ENCODE data around the gene SV2B. TPM values are rescaled to one million over a fixed set of nuclear protein-coding genes. Genes with fewer than 3 reads are reported as not detected.

Gene SV2B
- total RNA-seq, 4 donors from 2014 or later, result 0.23 to 2.2 (median 0.62) TPM

GRCh38 chr15:91192285-91192684 lies 92.2 kb downstream of the SV2B start:
- no peaks in the 10 kb centered on the region for H3K4me1 ChIP-seq
- TF ChIP-seq POLR2AphosphoS5 (IDR thresholded peaks at IDR 0.05), result no peak
- no peak for TF ChIP-seq EP300 (IDR thresholded peaks at IDR 0.05)
- no peak for TF ChIP-seq CTCF (IDR thresholded peaks at IDR 0.05)
- TF ChIP-seq POLR2A (IDR thresholded peaks at IDR 0.05), result no peak
- H3K4me3 ChIP-seq, result no peak overlapping the region
- no peak overlapping the region for H3K27ac ChIP-seq
- H3K36me3 ChIP-seq, result no peaks in the 10 kb centered on the region
- H3K9me3 ChIP-seq, result no peaks in the 10 kb centered on the region
- WGBS, result 81% methylated on average over 1 of the region's 1 CpG
- H3K27me3 ChIP-seq, result no peaks in the 10 kb centered on the region
- no peak for DNase-seq (ENCODE audit: low spot score in 2 of 2)

- H3K27ac ChIP-seq, result no peak overlapping the region
- H3K4me1 ChIP-seq, result no peaks in the 10 kb centered on the region
- H3K27me3 ChIP-seq, result no peaks in the 10 kb centered on the region
- H3K9me3 ChIP-seq, result no peaks in the 10 kb centered on the region
- no peak for DNase-seq (ENCODE audit: low spot score in 2 of 2)
- WGBS, result 88% methylated on average over 11 of the region's 11 CpGs
- no peaks in the 10 kb centered on the region for H3K36me3 ChIP-seq
- H3K4me3 ChIP-seq, result no peak overlapping the region
- TF ChIP-seq CTCF (IDR thresholded peaks at IDR 0.05) (no peak), POLR2A (IDR thresholded peaks at IDR 0.05) (no peak), EP300 (IDR thresholded peaks at IDR 0.05) (no peak), POLR2AphosphoS5 (IDR thresholded peaks at IDR 0.05) (no peak)
Measured at GRCh38 chr15:91192690-91193377, 92.8 kb downstream of the SV2B start.

GRCh38 chr15:91193378-91193720 lies 93.3 kb downstream of the SV2B start:
- no peak overlapping the region for H3K4me3 ChIP-seq
- 48% methylated on average over 2 of the region's 2 CpGs for WGBS
- H3K27me3 ChIP-seq, result no peaks in the 10 kb centered on the region
- H3K4me1 ChIP-seq, result no peaks in the 10 kb centered on the region
- no peaks in the 10 kb centered on the region for H3K36me3 ChIP-seq
- H3K27ac ChIP-seq, result no peak overlapping the region
- no peak for DNase-seq (ENCODE audit: low spot score in 2 of 2)
- no peak for TF ChIP-seq POLR2AphosphoS5 (IDR thresholded peaks at IDR 0.05)
- no peak for TF ChIP-seq CTCF (IDR thresholded peaks at IDR 0.05)
- TF ChIP-seq POLR2A (IDR thresholded peaks at IDR 0.05), result no peak
- TF ChIP-seq EP300 (IDR thresholded peaks at IDR 0.05), result no peak
- no peaks in the 10 kb centered on the region for H3K9me3 ChIP-seq

GRCh38 chr15:91196127-91196526 lies 96.1 kb downstream of the SV2B start:
- Histone ChIP-seq H3K27ac (no peak overlapping the region), H3K4me3 (no peak overlapping the region), H3K27me3 (no peaks in the 10 kb centered on the region), H3K9me3 (no peaks in the 10 kb centered on the region), H3K4me1 (no peaks in the 10 kb centered on the region), H3K36me3 (no peaks in the 10 kb centered on the region)
- TF ChIP-seq EP300 (IDR thresholded peaks at IDR 0.05) (no peak), POLR2AphosphoS5 (IDR thresholded peaks at IDR 0.05) (no peak), POLR2A (IDR thresholded peaks at IDR 0.05) (no peak), CTCF (IDR thresholded peaks at IDR 0.05) (no peak)
- 85% methylated on average over 4 of the region's 4 CpGs for WGBS
- DNase-seq (ENCODE audit: low spot score in 2 of 2), result no peak

- H3K9me3 ChIP-seq, result no peaks in the 10 kb centered on the region
- WGBS, result 75% methylated on average over 5 of the region's 5 CpGs
- no peak for DNase-seq (ENCODE audit: low spot score in 2 of 2)
- H3K36me3 ChIP-seq, result no peaks in the 10 kb centered on the region
- H3K4me1 ChIP-seq, result no peaks in the 10 kb centered on the region
- no peak overlapping the region for H3K27ac ChIP-seq
- TF ChIP-seq POLR2AphosphoS5 (IDR thresholded peaks at IDR 0.05), result no peak
- TF ChIP-seq EP300 (IDR thresholded peaks at IDR 0.05), result no peak
- no peak for TF ChIP-seq POLR2A (IDR thresholded peaks at IDR 0.05)
- TF ChIP-seq CTCF (IDR thresholded peaks at IDR 0.05), result no peak
- no peaks in the 10 kb centered on the region for H3K27me3 ChIP-seq
- H3K4me3 ChIP-seq, result no peak overlapping the region
Measured at GRCh38 chr15:91196768-91197167, 96.7 kb downstream of the SV2B start.
